Mammary epithelial cell (primary cell): Measurements from ENCODE around the gene ZFP36L1.

Source experiments
- CTCF ChIP-seq, 2 donors: IDR thresholded peaks in 1 of 2; conservative IDR thresholded peaks in 1 of 2; 2 replicates each; pipeline ENCODE4 v1.5.1; 2011 to 2012; ENCODE audit warnings: inconsistent platforms in 2 of 2, low read length in 2 of 2, mild to moderate bottlenecking in 2 of 2, control low read depth in 1 of 2, low read depth in 1 of 2; ENCODE audit not compliant: insufficient read depth in 1 of 2; ENCODE audit errors: extremely low read depth in 1 of 2
- EZH2 ChIP-seq: IDR thresholded peaks from 2 replicates; pipeline ENCODE4 v1.6.1; 2012; ENCODE audit warnings: low read length, inconsistent platforms, borderline replicate concordance

- TF ChIP-seq CTCF (conservative IDR thresholded peaks at IDR 0.05 in 1 of 2, IDR thresholded peaks at IDR 0.05 in 1 of 2; ENCODE audit: extremely low read depth in 1 of 2, insufficient read depth in 1 of 2, low read depth in 1 of 2, low read length in 2 of 2) (no peak), EZH2 (no peak)
Observed at GRCh38 chr14:68796418-68797101, 3.7 kb upstream of the ZFP36L1 start.
